ENCODE data around the gene ZNF799. TPM values are rescaled to one million over a fixed set of nuclear protein-coding genes. Genes with fewer than 3 reads are reported as not detected.
"Not testable (repeated sequence)": the region's sequence is repeated elsewhere in the genome, so short reads cannot be mapped to it uniquely, and the experiment has no call there.

Gene ZNF799
- polyA plus RNA-seq, 3 donors, result 1.8 to 3.4 (median 3.2) TPM

DNA sequence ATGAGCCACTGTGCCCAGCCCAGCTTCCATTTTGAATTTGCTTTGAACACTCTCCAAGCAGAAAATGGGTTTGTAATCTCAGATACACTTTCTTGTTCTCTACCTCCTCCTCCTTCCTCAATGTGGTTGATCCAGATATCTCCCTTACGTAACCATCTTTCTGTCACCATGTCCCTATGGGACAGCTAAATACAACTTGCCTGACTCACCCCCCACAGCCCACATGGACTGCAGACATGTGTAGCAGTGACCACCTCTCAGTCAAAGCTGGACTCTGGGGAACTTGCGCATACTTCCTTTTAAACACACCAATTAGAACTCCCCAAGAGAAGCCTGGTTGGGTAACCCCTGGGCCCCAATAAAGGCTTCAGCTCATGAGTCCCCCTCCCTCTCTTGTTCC lies 10.8 kb upstream of the ZNF799 start:
- H3K27me3 ChIP-seq (ENCODE audit: control insufficient read depth in 2 of 2, insufficient read depth in 2 of 2, low read length in 2 of 2), result no peaks in the 10 kb centered on the region
- H3K4me1 ChIP-seq (ENCODE audit: control insufficient read depth in 1 of 2, insufficient read depth in 2 of 2, low read length in 2 of 2), result no peaks in the 10 kb centered on the region
- no peaks in the 10 kb centered on the region for H4K20me1 ChIP-seq (ENCODE audit: insufficient read depth, low read length)
- intact Hi-C loops (cut with micrococcal nuclease), result no loop called here
- Mint-ChIP-seq H3K4me3 (no peak overlapping the region), H3K4me1 (no peaks in the 10 kb centered on the region), H3K9me3 (peaks cover 27 to 78% (median 67%) of the 10 kb centered on the region in 7 donors), H3K27me3 (ENCODE audit: low read depth in 3 of 3) (peaks cover 0 to 3% (median 1%) of the 10 kb centered on the region in 3 donors), H3K36me3 (no peaks in the 10 kb centered on the region), H3K27ac (no peak overlapping the region)
- no peak overlapping the region for H3K9ac ChIP-seq (ENCODE audit: insufficient read depth, low read length, poor library complexity, severe bottlenecking)
- no peak overlapping the region for H3K4me2 ChIP-seq (replicated peaks; ENCODE audit: extremely low read depth, low read length, poor library complexity, severe bottlenecking)
- DNase-seq, result no peak
- H3K79me2 ChIP-seq (ENCODE audit: insufficient read depth, low read length), result no peaks in the 10 kb centered on the region
- TF ChIP-seq, protein P1, sequence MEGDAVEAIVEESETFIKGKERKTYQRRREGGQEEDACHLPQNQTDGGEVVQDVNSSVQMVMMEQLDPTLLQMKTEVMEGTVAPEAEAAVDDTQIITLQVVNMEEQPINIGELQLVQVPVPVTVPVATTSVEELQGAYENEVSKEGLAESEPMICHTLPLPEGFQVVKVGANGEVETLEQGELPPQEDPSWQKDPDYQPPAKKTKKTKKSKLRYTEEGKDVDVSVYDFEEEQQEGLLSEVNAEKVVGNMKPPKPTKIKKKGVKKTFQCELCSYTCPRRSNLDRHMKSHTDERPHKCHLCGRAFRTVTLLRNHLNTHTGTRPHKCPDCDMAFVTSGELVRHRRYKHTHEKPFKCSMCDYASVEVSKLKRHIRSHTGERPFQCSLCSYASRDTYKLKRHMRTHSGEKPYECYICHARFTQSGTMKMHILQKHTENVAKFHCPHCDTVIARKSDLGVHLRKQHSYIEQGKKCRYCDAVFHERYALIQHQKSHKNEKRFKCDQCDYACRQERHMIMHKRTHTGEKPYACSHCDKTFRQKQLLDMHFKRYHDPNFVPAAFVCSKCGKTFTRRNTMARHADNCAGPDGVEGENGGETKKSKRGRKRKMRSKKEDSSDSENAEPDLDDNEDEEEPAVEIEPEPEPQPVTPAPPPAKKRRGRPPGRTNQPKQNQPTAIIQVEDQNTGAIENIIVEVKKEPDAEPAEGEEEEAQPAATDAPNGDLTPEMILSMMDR (IDR thresholded peaks at IDR 0.05), result no peak
- no peak overlapping the region for H3K4me3 ChIP-seq (replicated peaks in 1 of 3; ENCODE audit: low read depth in 2 of 3, low read length in 3 of 3)
- peaks cover 59 to 63% of the 10 kb centered on the region in 2 donors for H3K9me3 ChIP-seq (replicated peaks in 1 of 2; ENCODE audit: control insufficient read depth in 1 of 2, insufficient read depth in 1 of 2, low read length in 2 of 2)
- H3K36me3 ChIP-seq (replicated peaks in 1 of 2; ENCODE audit: control insufficient read depth in 1 of 2, insufficient read depth in 2 of 2, low read length in 2 of 2), result no peaks in the 10 kb centered on the region
- no peak overlapping the region for H3K27ac ChIP-seq (ENCODE audit: low read depth in 1 of 2, low read length in 2 of 2)
- H2AFZ ChIP-seq (ENCODE audit: insufficient read depth, low read depth, low read length, poor library complexity, severe bottlenecking), result no peak overlapping the region
- 96% methylated on average over 2 of the region's 2 CpGs for WGBS (ENCODE audit: insufficient coverage)

DNA sequence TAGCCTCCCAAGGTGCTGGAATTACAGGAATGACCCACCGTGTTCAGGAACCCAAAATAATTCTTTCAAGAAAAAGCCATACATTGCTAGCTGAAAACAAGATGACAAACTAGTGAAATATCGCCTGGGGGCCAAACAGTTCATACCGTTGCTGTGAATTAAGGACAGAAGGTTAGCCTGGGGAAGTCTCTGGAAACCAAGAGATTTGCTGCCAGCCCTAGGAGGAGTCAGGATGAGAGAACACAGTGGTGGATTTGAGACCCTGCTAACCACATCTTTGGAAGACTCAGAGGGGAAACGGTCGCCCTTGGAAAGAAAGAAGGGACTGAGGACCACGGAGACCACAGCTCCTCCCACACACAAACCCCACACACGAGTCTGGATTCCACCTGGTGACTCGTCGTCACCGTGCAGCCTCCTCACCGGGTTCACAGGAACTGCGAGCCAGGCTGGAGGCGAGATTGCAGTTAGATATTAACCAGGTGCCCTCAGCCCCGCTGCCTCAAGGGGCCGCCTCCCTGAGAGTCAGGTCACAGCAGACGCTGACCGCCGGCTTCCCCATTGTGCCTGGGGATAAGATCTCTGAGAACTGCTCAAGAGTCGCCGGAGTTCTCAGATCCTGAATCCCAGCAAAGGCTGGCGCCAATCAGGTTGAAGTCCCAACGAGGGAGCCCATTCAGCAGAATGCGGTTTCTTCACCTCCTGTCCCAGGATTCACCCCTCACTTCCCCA lies 1.0 kb downstream of the ZNF799 start:
- Histone ChIP-seq H3K9me3 (replicated peaks in 1 of 2; ENCODE audit: control insufficient read depth in 1 of 2, insufficient read depth in 1 of 2, low read length in 2 of 2) (peaks cover 14 to 20% of the 10 kb centered on the region in 2 donors), H3K27ac (ENCODE audit: low read depth in 1 of 2, low read length in 2 of 2) (peak overlapping the region in 1 of 2 donors; percentile 82), H3K4me2 (replicated peaks; ENCODE audit: extremely low read depth, low read length, poor library complexity, severe bottlenecking) (peak overlapping the region; percentile 77), H3K4me3 (replicated peaks in 1 of 3; ENCODE audit: low read depth in 2 of 3, low read length in 3 of 3) (peak overlapping the region; percentile 50 to 96 (median 94)), H2AFZ (ENCODE audit: insufficient read depth, low read depth, low read length, poor library complexity, severe bottlenecking) (peak overlapping the region; percentile 95), H3K9ac (ENCODE audit: insufficient read depth, low read length, poor library complexity, severe bottlenecking) (peak overlapping the region; percentile 75), H3K4me1 (ENCODE audit: control insufficient read depth in 1 of 2, insufficient read depth in 2 of 2, low read length in 2 of 2) (peaks cover 12 to 16% of the 10 kb centered on the region in 2 donors)
- Mint-ChIP-seq H3K36me3 (peaks cover 8 to 28% of the 10 kb centered on the region in 2 donors), H3K27ac (peak overlapping the region in 6 of 7 donors; percentile 69 to 86 (median 80)), H3K4me1 (peaks cover 18% of the 10 kb centered on the region), H3K9me3 (peaks cover 14 to 38% (median 22%) of the 10 kb centered on the region in 7 donors), H3K4me3 (peak overlapping the region; percentile 93 to 94)
- H4K20me1 ChIP-seq (ENCODE audit: insufficient read depth, low read length); H3K27me3 ChIP-seq (ENCODE audit: control insufficient read depth in 2 of 2, insufficient read depth in 2 of 2, low read length in 2 of 2); H3K36me3 ChIP-seq (replicated peaks in 1 of 2; ENCODE audit: control insufficient read depth in 1 of 2, insufficient read depth in 2 of 2, low read length in 2 of 2); H3K27me3 Mint-ChIP-seq (ENCODE audit: low read depth in 3 of 3); intact Hi-C loops (cut with micrococcal nuclease); H3K79me2 ChIP-seq (ENCODE audit: insufficient read depth, low read length): not testable (repeated sequence)
- 0% methylated on average over 13 of the region's 23 CpGs for WGBS (ENCODE audit: insufficient coverage)
- peak; percentile 0 to 7 (median 2) for DNase-seq

DNA sequence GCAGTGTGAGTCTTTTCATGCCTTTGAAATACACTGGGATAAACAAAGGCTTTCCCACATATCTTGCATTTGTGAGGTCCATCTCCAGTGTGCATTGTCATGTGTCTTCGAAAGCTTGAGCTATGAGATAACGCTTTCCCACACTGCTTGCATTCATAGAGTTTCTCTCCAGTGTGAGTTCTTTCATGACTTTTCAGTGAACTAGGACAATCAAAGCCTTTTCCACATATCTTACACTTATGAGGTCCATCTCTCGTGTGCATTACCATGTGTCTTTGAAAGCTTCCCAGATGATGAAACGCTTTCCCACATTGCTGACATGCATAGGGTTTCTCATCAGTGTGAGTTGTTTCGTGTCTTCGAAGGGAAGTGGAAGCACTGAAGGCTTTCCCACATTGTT lies 9.9 kb downstream of the ZNF799 start:
- peaks cover 43 to 80% (median 68%) of the 10 kb centered on the region in 7 donors for H3K9me3 Mint-ChIP-seq
- H3K27me3 ChIP-seq (ENCODE audit: control insufficient read depth in 2 of 2, insufficient read depth in 2 of 2, low read length in 2 of 2); intact Hi-C loops (cut with micrococcal nuclease); H3K27ac Mint-ChIP-seq; H3K4me2 ChIP-seq (replicated peaks; ENCODE audit: extremely low read depth, low read length, poor library complexity, severe bottlenecking); H3K79me2 ChIP-seq (ENCODE audit: insufficient read depth, low read length); H3K27me3 Mint-ChIP-seq (ENCODE audit: low read depth in 3 of 3); H3K9ac ChIP-seq (ENCODE audit: insufficient read depth, low read length, poor library complexity, severe bottlenecking); H3K27ac ChIP-seq (ENCODE audit: low read depth in 1 of 2, low read length in 2 of 2); H3K4me1 ChIP-seq (ENCODE audit: control insufficient read depth in 1 of 2, insufficient read depth in 2 of 2, low read length in 2 of 2); H4K20me1 ChIP-seq (ENCODE audit: insufficient read depth, low read length); H2AFZ ChIP-seq (ENCODE audit: insufficient read depth, low read depth, low read length, poor library complexity, severe bottlenecking); DNase-seq; H3K4me1 Mint-ChIP-seq; H3K4me3 Mint-ChIP-seq: not testable (repeated sequence)
- peaks cover 36 to 74% of the 10 kb centered on the region in 2 donors for H3K36me3 Mint-ChIP-seq
- Histone ChIP-seq H3K4me3 (replicated peaks in 1 of 3; ENCODE audit: low read depth in 2 of 3, low read length in 3 of 3) (peak overlapping the region in 1 of 3 experiments; percentile 44), H3K9me3 (replicated peaks in 1 of 2; ENCODE audit: control insufficient read depth in 1 of 2, insufficient read depth in 1 of 2, low read length in 2 of 2) (peaks cover 44 to 85% of the 10 kb centered on the region in 2 donors), H3K36me3 (replicated peaks in 1 of 2; ENCODE audit: control insufficient read depth in 1 of 2, insufficient read depth in 2 of 2, low read length in 2 of 2) (peaks cover 21 to 62% of the 10 kb centered on the region in 2 donors)
- 100% methylated on average over 2 of the region's 6 CpGs for whole genome bisulfite sequencing (ENCODE audit: insufficient coverage)

DNA sequence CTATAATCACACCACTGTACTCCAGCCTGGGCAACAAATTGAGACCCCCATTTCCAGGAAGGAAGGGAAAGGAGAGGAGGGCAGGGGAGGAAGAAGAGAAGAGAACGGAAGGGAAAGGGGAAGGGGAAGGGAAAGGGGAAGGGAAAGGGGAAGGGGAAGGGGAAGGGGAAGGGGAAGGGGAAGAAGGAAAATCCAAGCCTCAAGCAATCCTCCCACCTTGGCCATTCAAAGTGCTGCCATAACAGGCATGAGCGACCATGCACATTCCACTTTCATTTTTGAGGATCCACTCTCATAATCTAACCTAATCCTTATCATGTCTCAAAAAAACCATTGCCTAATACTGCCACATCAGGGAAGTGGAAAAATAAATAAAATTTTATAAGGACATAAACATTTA lies 14.7 kb downstream of the ZNF799 start:
- Histone ChIP-seq H3K36me3 (replicated peaks in 1 of 2; ENCODE audit: control insufficient read depth in 1 of 2, insufficient read depth in 2 of 2, low read length in 2 of 2) (peaks cover 7 to 49% of the 10 kb centered on the region in 2 donors), H3K9me3 (replicated peaks in 1 of 2; ENCODE audit: control insufficient read depth in 1 of 2, insufficient read depth in 1 of 2, low read length in 2 of 2) (peaks cover 54 to 88% of the 10 kb centered on the region in 2 donors)
- H3K79me2 ChIP-seq (ENCODE audit: insufficient read depth, low read length); H2AFZ ChIP-seq (ENCODE audit: insufficient read depth, low read depth, low read length, poor library complexity, severe bottlenecking); H3K27ac Mint-ChIP-seq; H3K27me3 Mint-ChIP-seq (ENCODE audit: low read depth in 3 of 3); intact Hi-C loops (cut with micrococcal nuclease); H3K4me2 ChIP-seq (replicated peaks; ENCODE audit: extremely low read depth, low read length, poor library complexity, severe bottlenecking); H4K20me1 ChIP-seq (ENCODE audit: insufficient read depth, low read length); H3K27ac ChIP-seq (ENCODE audit: low read depth in 1 of 2, low read length in 2 of 2); H3K9ac ChIP-seq (ENCODE audit: insufficient read depth, low read length, poor library complexity, severe bottlenecking); DNase-seq; H3K27me3 ChIP-seq (ENCODE audit: control insufficient read depth in 2 of 2, insufficient read depth in 2 of 2, low read length in 2 of 2); H3K4me3 ChIP-seq (replicated peaks in 1 of 3; ENCODE audit: low read depth in 2 of 3, low read length in 3 of 3); H3K4me3 Mint-ChIP-seq; H3K4me1 Mint-ChIP-seq; H3K4me1 ChIP-seq (ENCODE audit: control insufficient read depth in 1 of 2, insufficient read depth in 2 of 2, low read length in 2 of 2): not testable (repeated sequence)
- H3K36me3 Mint-ChIP-seq, result peaks cover 17 to 49% of the 10 kb centered on the region in 2 donors
- WGBS (ENCODE audit: insufficient coverage), result no CpG with 5 or more reads among the region's 2 CpGs
- peaks cover 40 to 86% (median 77%) of the 10 kb centered on the region in 7 donors for H3K9me3 Mint-ChIP-seq

Data from CD14-positive monocyte (primary cell).